ENCODE data around the gene GALNT2. TPM values are rescaled to one million over a fixed set of nuclear protein-coding genes. Genes with fewer than 3 reads are reported as not detected.

Gene GALNT2
- total and polyA plus RNA-seq, 2 of the 4 experiments (the other 2 are of a cell fraction) = 50.4 to 189 TPM

DNA sequence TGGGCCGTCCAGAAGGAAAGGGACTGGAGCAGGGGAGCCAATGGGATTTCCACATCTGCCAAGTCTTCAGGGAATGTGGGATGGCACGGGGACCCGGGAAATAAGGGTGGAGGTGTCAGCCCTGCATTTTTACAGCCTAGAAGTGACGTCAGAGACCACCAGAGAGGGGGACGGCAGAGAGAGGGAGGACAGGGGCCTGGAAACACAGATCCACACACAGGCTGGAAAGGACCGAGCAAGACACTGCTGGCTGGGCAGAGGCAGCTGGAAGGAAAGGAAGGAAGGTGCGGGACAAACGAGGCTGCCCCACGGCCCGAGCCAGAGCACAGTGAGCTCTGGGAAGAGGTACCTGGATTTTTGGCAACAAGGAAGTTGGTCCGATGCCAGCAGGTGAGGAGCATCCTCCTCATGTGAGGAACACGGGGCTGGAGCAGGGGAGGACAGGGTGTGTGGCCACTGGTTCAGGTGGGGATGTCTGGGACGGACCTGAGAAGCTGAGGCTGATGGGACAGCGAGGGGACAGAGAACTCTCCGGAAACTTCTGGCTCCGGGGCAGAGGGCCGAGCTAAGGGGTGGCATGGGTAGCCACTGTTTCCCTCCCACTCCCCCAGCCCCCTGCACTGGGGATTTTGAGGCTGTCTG lies 220.8 kb downstream of the GALNT2 start:
- Histone ChIP-seq H4K8ac (ENCODE audit: low read depth in 2 of 2, low read length in 2 of 2) (no peak overlapping the region), H2BK20ac (ENCODE audit: low read depth, low read length) (no peak overlapping the region), H3K14ac (replicated peaks; ENCODE audit: low read depth, low read length) (no peak overlapping the region), H3K36me3 (ENCODE audit: control insufficient read depth, insufficient read depth, low read length) (no peaks in the 10 kb centered on the region; the same call in 1 of the 2 replicates), H3K18ac (ENCODE audit: low read depth, low read length) (no peak overlapping the region), H3K4me3 (ENCODE audit: insufficient read depth, low read depth, low read length) (no peak overlapping the region), H3K4me1 (ENCODE audit: control insufficient read depth, insufficient read depth, low read length) (no peaks in the 10 kb centered on the region), H3K4me2 (ENCODE audit: low read depth, low read length) (no peak overlapping the region), H3K79me1 (ENCODE audit: low read depth in 1 of 2, low read length in 2 of 2) (no peaks in the 10 kb centered on the region), H2BK15ac (ENCODE audit: low read depth, low read length) (no peak overlapping the region), H2BK120ac (ENCODE audit: low read depth, low read length) (no peak overlapping the region), H2AK5ac (ENCODE audit: low read depth, low read length) (no peak overlapping the region), H2BK5ac (ENCODE audit: low read depth, low read length, poor library complexity, severe bottlenecking) (no peak overlapping the region), H3K56ac (ENCODE audit: extremely low read depth, insufficient read depth, low read length) (no peak overlapping the region), H2AK9ac (replicated peaks; ENCODE audit: low read depth, low read length, poor library complexity) (peak overlapping the region; percentile 15), H4K91ac (ENCODE audit: insufficient read depth, low read depth, low read length) (no peak overlapping the region), H3K9me3 (ENCODE audit: control insufficient read depth, insufficient read depth, low read length) (no peaks in the 10 kb centered on the region), H4K5ac (ENCODE audit: low read depth, low read length) (no peak overlapping the region), H3K9ac (ENCODE audit: low read depth, low read length) (no peak overlapping the region), H3K9me1 (ENCODE audit: insufficient read depth, low read length) (no peaks in the 10 kb centered on the region; the same call in 1 of the 2 replicates), H3K27me3 (ENCODE audit: control insufficient read depth, insufficient read depth, low read length) (peaks cover 12% of the 10 kb centered on the region), H4K20me1 (ENCODE audit: insufficient read depth, low read length) (no peaks in the 10 kb centered on the region), H3K27ac (ENCODE audit: insufficient read depth, low read length) (no peak overlapping the region), H3K4ac (ENCODE audit: low read depth, low read length) (no peak overlapping the region), H2AFZ (replicated peaks; ENCODE audit: low read length, poor library complexity) (no peak overlapping the region), H3K23ac (ENCODE audit: low read depth, low read length) (no peak overlapping the region)
- ChIA-PET POLR2A (ENCODE audit: unreplicated experiment) (no interaction called here), CTCF (interaction anchor here (1.0 kb wide), 1 partner anchor 13 kb away, joined by 4 read pairs; no protein-coding TSS in a partner anchor)
- WGBS, 2 experiments (ENCODE audit: extremely low coverage in 2 of 2, insufficient read length in 1 of 2) = 76% methylated on average over 9 of the region's 17 CpGs; no CpG with 5 or more reads in 1 of the 2 experiments
- DNase-seq (no peak), ATAC-seq (ENCODE audit: low read depth) (no peak)
- BruUV-seq (replicated peaks) = no TSS peak
- TF ChIP-seq, protein P1, sequence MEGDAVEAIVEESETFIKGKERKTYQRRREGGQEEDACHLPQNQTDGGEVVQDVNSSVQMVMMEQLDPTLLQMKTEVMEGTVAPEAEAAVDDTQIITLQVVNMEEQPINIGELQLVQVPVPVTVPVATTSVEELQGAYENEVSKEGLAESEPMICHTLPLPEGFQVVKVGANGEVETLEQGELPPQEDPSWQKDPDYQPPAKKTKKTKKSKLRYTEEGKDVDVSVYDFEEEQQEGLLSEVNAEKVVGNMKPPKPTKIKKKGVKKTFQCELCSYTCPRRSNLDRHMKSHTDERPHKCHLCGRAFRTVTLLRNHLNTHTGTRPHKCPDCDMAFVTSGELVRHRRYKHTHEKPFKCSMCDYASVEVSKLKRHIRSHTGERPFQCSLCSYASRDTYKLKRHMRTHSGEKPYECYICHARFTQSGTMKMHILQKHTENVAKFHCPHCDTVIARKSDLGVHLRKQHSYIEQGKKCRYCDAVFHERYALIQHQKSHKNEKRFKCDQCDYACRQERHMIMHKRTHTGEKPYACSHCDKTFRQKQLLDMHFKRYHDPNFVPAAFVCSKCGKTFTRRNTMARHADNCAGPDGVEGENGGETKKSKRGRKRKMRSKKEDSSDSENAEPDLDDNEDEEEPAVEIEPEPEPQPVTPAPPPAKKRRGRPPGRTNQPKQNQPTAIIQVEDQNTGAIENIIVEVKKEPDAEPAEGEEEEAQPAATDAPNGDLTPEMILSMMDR (conservative IDR thresholded peaks at IDR 0.05; ENCODE audit: low read depth, low read length) = no peak
- TF ChIP-seq MAFK (IDR thresholded peaks at IDR 0.05; ENCODE audit: low read depth, low read length) (no peak), RFX5 (IDR thresholded peaks at IDR 0.05; ENCODE audit: low read depth, low read length) (no peak), BHLHE40 (IDR thresholded peaks at IDR 0.05; ENCODE audit: low read depth, low read length) (no peak)
- TF ChIP-seq, protein P2, sequence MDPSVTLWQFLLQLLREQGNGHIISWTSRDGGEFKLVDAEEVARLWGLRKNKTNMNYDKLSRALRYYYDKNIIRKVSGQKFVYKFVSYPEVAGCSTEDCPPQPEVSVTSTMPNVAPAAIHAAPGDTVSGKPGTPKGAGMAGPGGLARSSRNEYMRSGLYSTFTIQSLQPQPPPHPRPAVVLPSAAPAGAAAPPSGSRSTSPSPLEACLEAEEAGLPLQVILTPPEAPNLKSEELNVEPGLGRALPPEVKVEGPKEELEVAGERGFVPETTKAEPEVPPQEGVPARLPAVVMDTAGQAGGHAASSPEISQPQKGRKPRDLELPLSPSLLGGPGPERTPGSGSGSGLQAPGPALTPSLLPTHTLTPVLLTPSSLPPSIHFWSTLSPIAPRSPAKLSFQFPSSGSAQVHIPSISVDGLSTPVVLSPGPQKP (IDR thresholded peaks at IDR 0.05; ENCODE audit: borderline replicate concordance, low read depth, low read length) = no peak
- intact Hi-C loops (cut with micrococcal nuclease) (no loop called here), dilution Hi-C loops (cut with HindIII; ENCODE audit: low sequenced_read_pairs, unreplicated experiment) (no loop called here), in situ Hi-C loops (cut with MboI; ENCODE audit: low sequenced_read_pairs) (no loop called here)

Measured in IMR-90 (cell line).